Upper lobe of left lung (tissue), 4 donors: Measurements from ENCODE around the gene RASGRF2.

Experiments used
- CTCF ChIP-seq, 6 experiments: fragments of 450-650 bp in 4 of 6; fragments of 200-600 bp in 2 of 6; sonication (generic) in 2 of 6; IDR thresholded peaks; one replicate each; pipeline ENCODE4 v1.5.1; 2016 to 2019; ENCODE audit warnings: antibody characterized with exemption in 6 of 6
- POLR2A ChIP-seq, 4 donors: fragments of 450-650 bp; IDR thresholded peaks; one replicate each; pipeline ENCODE4 v1.5.1; 2016 to 2017; ENCODE audit warnings: antibody characterized with exemption in 4 of 4, mild to moderate bottlenecking in 2 of 4
- POLR2AphosphoS5 ChIP-seq, 2 donors: sonication (generic); formaldehyde crosslinking; IDR thresholded peaks; one replicate each; pipeline ENCODE4 v1.5.1; 2017; ENCODE audit warnings: antibody characterized with exemption in 2 of 2

DNA sequence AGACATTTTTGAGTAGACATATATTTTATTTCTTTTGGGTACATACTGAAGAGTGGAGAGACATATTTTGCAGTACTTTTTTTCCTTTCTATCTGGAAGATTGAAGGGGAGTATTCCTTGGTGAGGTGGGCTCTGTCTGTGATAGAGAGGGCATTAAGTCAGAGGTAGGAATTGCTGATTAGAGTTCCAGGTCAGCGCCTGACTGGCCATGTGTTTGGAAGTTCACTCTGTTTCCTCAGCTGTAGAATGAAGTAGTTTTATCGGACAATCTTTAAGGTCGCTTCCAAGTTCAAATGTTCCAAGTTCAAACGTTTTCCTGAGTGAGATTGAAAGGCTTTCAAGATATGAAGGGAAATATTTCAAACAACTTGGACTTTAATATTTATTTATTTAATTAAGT, 45.5 kb downstream of the RASGRF2 start:
- TF ChIP-seq POLR2AphosphoS5 (IDR thresholded peaks at IDR 0.05) (no peak), CTCF (IDR thresholded peaks at IDR 0.05) (no peak), POLR2A (IDR thresholded peaks at IDR 0.05) (no peak)
